B cell (primary cell): ENCODE data around the gene COL25A1. TPM values are rescaled to one million over a fixed set of nuclear protein-coding genes. Genes with fewer than 3 reads are reported as not detected.

ENCODE experiments used
- ATAC-seq: fragments of 200-7000 bp; cut with Tn5 transposase; one replicate; pipeline ENCODE4 v1.10.0; 2021; ENCODE audit warnings: low read depth, mild to moderate bottlenecking, moderate number of reproducible peaks, moderate library complexity
- CTCF ChIA-PET: fragments of 350-600 bp; sonication (Branson Sonifier 250); formaldehyde crosslinking; loops from one replicate; lab custom pipeline; 2021; ENCODE audit warnings: antibody characterized with exemption, inconsistent platforms; lab: Charles Lee
- POLR2A ChIA-PET: fragments of 350-600 bp; sonication (Branson Sonifier 250); formaldehyde crosslinking; loops from one replicate; lab custom pipeline; 2021; ENCODE audit warnings: antibody characterized with exemption; lab: Charles Lee
- DNase-seq: peaks from one replicate; pipeline ENCODE4 v3.0.0; 2013
- H2AFZ ChIP-seq: 2 replicates; pipeline ENCODE4 v1.6.1; 2012; ENCODE audit warnings: mild to moderate bottlenecking, low read depth, low read length; ENCODE audit not compliant: insufficient read depth, poor library complexity, severe bottlenecking
- H3K27ac ChIP-seq, 2 donors: 1 replicate in 1 of 2; 2 replicates in 1 of 2; pipeline ENCODE4 v1.5.1; 2012 to 2013; ENCODE audit warnings: low read length in 2 of 2, mild to moderate bottlenecking in 2 of 2, moderate library complexity in 1 of 2
- H3K27me3 ChIP-seq, 4 experiments: fragments of 200-600 bp in 1 of 4; sonication (generic) in 1 of 4; replicated peaks in 1 of 4; 1 replicate in 2 of 4; 2 replicates in 2 of 4; pipeline versions ENCODE4 v1.6.1 to v1.7.0; 2013 to 2016; ENCODE audit warnings: low read length in 3 of 4, mild to moderate bottlenecking in 2 of 4, mixed read lengths in 1 of 4, moderate library complexity in 1 of 4; ENCODE audit not compliant: insufficient read depth in 4 of 4, control insufficient read depth in 3 of 4; ENCODE audit errors: control extremely low read depth in 1 of 4
- H3K36me3 ChIP-seq, 2 experiments: replicated peaks in 1 of 2; 1 replicate in 1 of 2; 2 replicates in 1 of 2; pipeline versions ENCODE4 v1.6.1 to v1.7.1; 2013; ENCODE audit warnings: low read length in 1 of 2; ENCODE audit not compliant: insufficient read depth in 2 of 2, control insufficient read depth in 1 of 2; ENCODE audit errors: control extremely low read depth in 1 of 2, extremely low read depth in 1 of 2
- H3K4me1 ChIP-seq, 2 donors: fragments of 200-600 bp in 1 of 2; sonication (generic) in 1 of 2; 1 replicate in 1 of 2; 2 replicates in 1 of 2; pipeline versions ENCODE4 v1.5.1 to v1.6.1; 2013 to 2017; ENCODE audit warnings: low read length in 2 of 2; ENCODE audit not compliant: control insufficient read depth in 2 of 2, insufficient read depth in 2 of 2
- H3K4me2 ChIP-seq: replicated peaks from 2 replicates; pipeline ENCODE3; 2012; ENCODE audit warnings: mild to moderate bottlenecking, low read depth, low read length; ENCODE audit not compliant: poor library complexity, severe bottlenecking
- H3K4me3 ChIP-seq, 5 experiments: fragments of 200-600 bp in 1 of 5; sonication (generic) in 1 of 5; 1 replicate in 3 of 5; 2 replicates in 2 of 5; pipeline versions ENCODE4 v1.5.1 to v1.7.0; 2011 to 2016; ENCODE audit warnings: low read length in 4 of 5, mild to moderate bottlenecking in 4 of 5, low read depth in 2 of 5, control low read depth in 1 of 5, moderate library complexity in 1 of 5; ENCODE audit not compliant: insufficient read depth in 1 of 5; ENCODE audit errors: control extremely low read depth in 1 of 5, extremely low read depth in 1 of 5
- H3K79me2 ChIP-seq: fragments of 200-600 bp; sonication (generic); one replicate; pipeline ENCODE4 v1.6.0; 2016; ENCODE audit warnings: low read length; ENCODE audit not compliant: control insufficient read depth, insufficient read depth
- H3K9ac ChIP-seq: fragments of 200-600 bp; sonication (generic); 2 replicates; pipeline ENCODE4 v1.6.1; 2017; ENCODE audit warnings: mild to moderate bottlenecking, low read length, moderate library complexity
- H3K9me3 ChIP-seq, 3 donors: one replicate each; pipeline versions ENCODE4 v1.6.1 to v1.7.1; 2013; ENCODE audit warnings: low read length in 2 of 3; ENCODE audit not compliant: control insufficient read depth in 2 of 3, insufficient read depth in 1 of 3; ENCODE audit errors: control extremely low read depth in 1 of 3
- H4K20me1 ChIP-seq: 2 replicates; pipeline ENCODE4 v1.6.0; 2012; ENCODE audit warnings: mild to moderate bottlenecking, low read length; ENCODE audit not compliant: insufficient read depth, control insufficient read depth, poor library complexity, severe bottlenecking
- H3K27ac Mint-ChIP-seq: one replicate; pipeline ENCODE4 v1.8.0; 2021; ENCODE audit warnings: mixed read lengths
- H3K27me3 Mint-ChIP-seq: one replicate; pipeline ENCODE4 v1.8.0; 2021; ENCODE audit warnings: mixed read lengths
- H3K4me1 Mint-ChIP-seq: one replicate; pipeline ENCODE4 v1.8.0; 2021; ENCODE audit warnings: mixed read lengths
- H3K4me3 Mint-ChIP-seq: one replicate; pipeline ENCODE4 v1.8.0; 2021; ENCODE audit warnings: mixed read lengths
- H3K9me3 Mint-ChIP-seq: one replicate; pipeline ENCODE4 v1.8.0; 2022; ENCODE audit warnings: mixed read lengths; ENCODE audit not compliant: insufficient read depth
- CTCF ChIP-seq: fragments of 200-600 bp; IDR thresholded peaks from one replicate; pipeline ENCODE4 v1.8.0; 2022; ENCODE audit warnings: antibody characterized with exemption, mild to moderate bottlenecking
- EZH2 ChIP-seq: IDR thresholded peaks from 2 replicates; pipeline ENCODE4 v1.6.1; 2012; ENCODE audit warnings: borderline replicate concordance, low read depth, mild to moderate bottlenecking, moderate library complexity, low read length; ENCODE audit not compliant: insufficient read depth, poor library complexity, severe bottlenecking
- WGBS: methylation state at CpG from one replicate; pipeline ENCODE4 v1.1.5; 2013; ENCODE audit warnings: missing lambda C conversion rate; ENCODE audit not compliant: insufficient coverage; 5-methylcytosine and 5-hydroxymethylcytosine counted together
- intact Hi-C: fragments of 100-400 bp; cut with micrococcal nuclease; formaldehyde crosslinking; loops from one replicate; pipeline ENCODE4 v1.10.0; 2022
- polyA plus RNA-seq: library from polyadenylated mRNA; depleted of rRNA; stranded (reverse); fragments of >200 nt; gene quantifications from 2 replicates; pipeline ENCODE4 v1.2.3, GENCODE V29; 2012
- total RNA-seq, 2 donors: library from RNA; stranded (reverse); fragments of 120-200 nt in 1 of 2; gene quantifications; 1 replicate in 1 of 2; 2 replicates in 1 of 2; pipeline versions ENCODE4 v1.2.3 to v1.2.4, GENCODE V29; 2013 to 2022

Gene COL25A1
- total and polyA plus RNA-seq, 2 donors (not counting 1 experiment from before 2014, with no cell fraction given) = not detected

- Histone ChIP-seq H3K9me3 (no peaks in the 10 kb centered on the region), H3K27ac (no peak overlapping the region), H3K36me3 (no peaks in the 10 kb centered on the region), H3K9ac (no peak overlapping the region), H3K4me3 (no peak overlapping the region), H3K4me2 (no peak overlapping the region), H3K27me3 (no peaks in the 10 kb centered on the region), H3K79me2 (no peaks in the 10 kb centered on the region), H3K4me1 (no peaks in the 10 kb centered on the region), H2AFZ (no peak overlapping the region), H4K20me1 (no peaks in the 10 kb centered on the region)
- Mint-ChIP-seq H3K4me3 (no peak overlapping the region), H3K4me1 (no peaks in the 10 kb centered on the region), H3K9me3 (no peaks in the 10 kb centered on the region), H3K27ac (no peak overlapping the region), H3K27me3 (no peaks in the 10 kb centered on the region)
- ATAC-seq (no peak), DNase-seq (no peak)
- POLR2A ChIA-PET = no interaction called here
- CTCF ChIA-PET = no interaction called here
- no CpG with 5 or more reads among the region's 1 CpG for WGBS
- no peak for TF ChIP-seq CTCF
- TF ChIP-seq EZH2 = no peak
- intact Hi-C loops = no loop called here
These were observed 180.9 kb downstream of the COL25A1 start for GRCh38 chr4:109121561-109121960.

GRCh38 chr4:109119852-109120251 is 182.6 kb downstream of the COL25A1 start:
- CTCF ChIA-PET = no interaction called here
- intact Hi-C loops = no loop called here
- WGBS = no CpG with 5 or more reads among the region's 1 CpG
- no peak overlapping the region for H3K4me3 ChIP-seq
- H3K4me1 ChIP-seq = no peaks in the 10 kb centered on the region
- H3K36me3 ChIP-seq = no peaks in the 10 kb centered on the region
- H3K4me3 Mint-ChIP-seq = no peak overlapping the region
- no peaks in the 10 kb centered on the region for H4K20me1 ChIP-seq
- H3K9ac ChIP-seq = no peak overlapping the region
- H3K79me2 ChIP-seq = no peaks in the 10 kb centered on the region
- no peak overlapping the region for H3K4me2 ChIP-seq
- H3K27ac Mint-ChIP-seq = no peak overlapping the region
- no peak overlapping the region for H3K27ac ChIP-seq
- no peaks in the 10 kb centered on the region for H3K9me3 ChIP-seq
- ATAC-seq (no peak), DNase-seq (no peak)
- no peaks in the 10 kb centered on the region for H3K9me3 Mint-ChIP-seq
- H2AFZ ChIP-seq = no peak overlapping the region
- POLR2A ChIA-PET = no interaction called here
- H3K27me3 ChIP-seq = peaks cover 0 to 3% (median 1%) of the 10 kb centered on the region in 4 experiments
- H3K4me1 Mint-ChIP-seq = no peaks in the 10 kb centered on the region
- H3K27me3 Mint-ChIP-seq = peaks cover 8% of the 10 kb centered on the region
- no peak for TF ChIP-seq EZH2
- no peak for TF ChIP-seq CTCF
